H9 (cell line): ENCODE results near the gene TTC9B. TPM values are rescaled to one million over a fixed set of nuclear protein-coding genes. Genes with fewer than 3 reads are reported as not detected.

Source experiments
- DNase-seq: peaks from one replicate; pipeline ENCODE4 v3.0.0-alpha.2; 2017
- H2AFZ ChIP-seq: one replicate; pipeline ENCODE4 v1.6.1; 2013; ENCODE audit warnings: mild to moderate bottlenecking, low read length, control low read depth, moderate library complexity
- H2AK5ac ChIP-seq: 2 replicates; pipeline ENCODE4 v1.6.1; 2013; ENCODE audit warnings: low read length, control low read depth, mixed read lengths; ENCODE audit not compliant: insufficient read length
- H2BK120ac ChIP-seq: one replicate; pipeline ENCODE4 v1.6.1; 2013; ENCODE audit warnings: low read depth, mild to moderate bottlenecking, low read length, control low read depth, inconsistent platforms; ENCODE audit not compliant: poor library complexity, severe bottlenecking
- H2BK12ac ChIP-seq: 2 replicates; pipeline ENCODE4 v1.6.1; 2013; ENCODE audit warnings: low read length, control low read depth, mixed read lengths, low read depth; ENCODE audit not compliant: insufficient read length
- H2BK15ac ChIP-seq: 2 replicates; pipeline ENCODE4 v1.6.1; 2013; ENCODE audit warnings: low read depth, low read length, control low read depth
- H2BK20ac ChIP-seq: one replicate; pipeline ENCODE4 v1.6.1; 2013; ENCODE audit warnings: low read depth, mild to moderate bottlenecking, low read length, control low read depth, inconsistent platforms; ENCODE audit not compliant: poor library complexity, severe bottlenecking
- H2BK5ac ChIP-seq: 2 replicates; pipeline ENCODE4 v1.6.1; 2013; ENCODE audit warnings: low read length, control low read depth, mixed read lengths; ENCODE audit not compliant: insufficient read length
- H3K14ac ChIP-seq: 2 replicates; pipeline ENCODE4 v1.6.1; 2013; ENCODE audit warnings: low read length, control low read depth; ENCODE audit not compliant: insufficient read depth
- H3K18ac ChIP-seq: 2 replicates; pipeline ENCODE4 v1.6.1; 2013; ENCODE audit warnings: low read depth, mild to moderate bottlenecking, mixed read lengths, low read length, control low read depth; ENCODE audit not compliant: insufficient read length
- H3K23ac ChIP-seq: 2 replicates; pipeline ENCODE4 v1.6.1; 2013; ENCODE audit warnings: low read length, control low read depth, mixed read lengths, low read depth; ENCODE audit not compliant: insufficient read length
- H3K23me2 ChIP-seq: 2 replicates; pipeline ENCODE4 v1.6.1; 2013; ENCODE audit warnings: low read depth, mild to moderate bottlenecking, mixed read lengths, low read length, control low read depth; ENCODE audit not compliant: insufficient read length, poor library complexity, severe bottlenecking
- H3K27ac ChIP-seq: 2 replicates; pipeline ENCODE4 v1.5.1; 2013; ENCODE audit warnings: low read length, control low read depth, mixed read lengths, low read depth; ENCODE audit not compliant: insufficient read length
- H3K27me3 ChIP-seq: 2 replicates; pipeline ENCODE4 v1.6.1; 2013; ENCODE audit warnings: low read length, control low read depth, inconsistent platforms; ENCODE audit not compliant: insufficient read depth
- H3K4ac ChIP-seq: 2 replicates; pipeline ENCODE4 v1.6.1; 2013; ENCODE audit warnings: low read depth, mild to moderate bottlenecking, control low read depth, inconsistent platforms, low read length, moderate library complexity
- H3K4me1 ChIP-seq: 2 replicates; pipeline ENCODE4 v1.6.1; 2013; ENCODE audit warnings: low read length, control low read depth, inconsistent platforms; ENCODE audit not compliant: insufficient read depth
- H3K4me2 ChIP-seq: 2 replicates; pipeline ENCODE4 v1.6.1; 2013; ENCODE audit warnings: low read length, control low read depth, mixed read lengths; ENCODE audit not compliant: insufficient read length, insufficient read depth
- H3K56ac ChIP-seq: 2 replicates; pipeline ENCODE4 v1.6.1; 2013; ENCODE audit warnings: low read depth, mild to moderate bottlenecking, mixed read lengths, low read length, control low read depth; ENCODE audit not compliant: insufficient read length
- H3K79me1 ChIP-seq: 2 replicates; pipeline ENCODE4 v1.6.1; 2013; ENCODE audit warnings: low read depth, mild to moderate bottlenecking, moderate library complexity, low read length, control low read depth, inconsistent platforms; ENCODE audit not compliant: insufficient read depth, poor library complexity, severe bottlenecking
- H3K79me2 ChIP-seq: 2 replicates; pipeline ENCODE4 v1.6.1; 2013; ENCODE audit warnings: low read length, control low read depth, inconsistent platforms; ENCODE audit not compliant: insufficient read depth
- H3K9ac ChIP-seq: 2 replicates; pipeline ENCODE4 v1.6.1; 2013; ENCODE audit warnings: low read length, control low read depth, mixed read lengths; ENCODE audit not compliant: insufficient read length; ENCODE audit errors: extremely low read depth
- H3K9me3 ChIP-seq: one replicate; pipeline ENCODE4 v1.6.1; 2013; ENCODE audit warnings: low read depth, low read length, inconsistent platforms; ENCODE audit not compliant: control insufficient read depth
- H3T11ph ChIP-seq: one replicate; pipeline ENCODE4 v1.6.1; 2013; ENCODE audit warnings: mild to moderate bottlenecking, low read length, control low read depth, inconsistent platforms
- H4K20me1 ChIP-seq: one replicate; pipeline ENCODE4 v1.6.1; 2013; ENCODE audit not compliant: control insufficient read depth, insufficient read length, insufficient read depth
- H4K5ac ChIP-seq: 2 replicates; pipeline ENCODE4 v1.6.1; 2013; ENCODE audit warnings: low read depth, mild to moderate bottlenecking, mixed read lengths, low read length, control low read depth; ENCODE audit not compliant: insufficient read length
- H4K8ac ChIP-seq: replicated peaks from 2 replicates; pipeline ENCODE4 v1.6.1; 2013; ENCODE audit warnings: low read length, control low read depth, mixed read lengths, low read depth; ENCODE audit not compliant: insufficient read length
- H4K91ac ChIP-seq: 2 replicates; pipeline ENCODE4 v1.6.1; 2013; ENCODE audit warnings: low read depth, mild to moderate bottlenecking, moderate library complexity, mixed read lengths, low read length, control low read depth; ENCODE audit not compliant: insufficient read length
- H3K27ac Mint-ChIP-seq, 3 experiments: 2 replicates in 2 of 3; 3 replicates in 1 of 3; pipeline ENCODE4 v1.8.0; 2020 to 2021; ENCODE audit warnings: mixed read lengths in 3 of 3, mild to moderate bottlenecking in 1 of 3, moderate library complexity in 1 of 3
- H3K27me3 Mint-ChIP-seq: 2 replicates; pipeline ENCODE4 v1.8.0; 2021; ENCODE audit warnings: low read depth, mild to moderate bottlenecking, moderate library complexity, mixed read lengths
- H3K36me3 Mint-ChIP-seq, 3 experiments: 2 replicates in 2 of 3; 3 replicates in 1 of 3; pipeline ENCODE4 v1.8.0; 2020 to 2021; ENCODE audit warnings: low read depth in 3 of 3, mixed read lengths in 3 of 3; ENCODE audit not compliant: insufficient read depth in 1 of 3
- H3K4me1 Mint-ChIP-seq, 2 experiments: 2 replicates each; pipeline ENCODE4 v1.8.0; 2020; ENCODE audit warnings: mixed read lengths in 2 of 2
- H3K4me3 Mint-ChIP-seq, 2 experiments: 2 replicates in 1 of 2; 3 replicates in 1 of 2; pipeline ENCODE4 v1.8.0; 2020 to 2021; ENCODE audit warnings: mild to moderate bottlenecking in 2 of 2, mixed read lengths in 2 of 2, moderate library complexity in 1 of 2
- H3K9me3 Mint-ChIP-seq, 2 experiments: 2 replicates in 1 of 2; 3 replicates in 1 of 2; pipeline ENCODE4 v1.8.0; 2020; ENCODE audit warnings: mild to moderate bottlenecking in 2 of 2, mixed read lengths in 2 of 2, moderate library complexity in 1 of 2
- WGBS: extraction: QIAGEN DNeasy Blood & Tissue Kit; methylation state at CpG from one replicate; pipeline ENCODE4 v1.1.7; 2013; ENCODE audit warnings: missing lambda C conversion rate, low lambda C conversion rate, mixed read lengths; ENCODE audit not compliant: insufficient read length; ENCODE audit errors: extremely low coverage; 5-methylcytosine and 5-hydroxymethylcytosine counted together
- total RNA-seq: library from RNA; stranded (reverse); gene quantifications from 2 replicates; pipeline ENCODE4 v1.2.1, GENCODE V29; 2021
- TF ChIP-seq, protein P1 (sequence below): fragments of 200-600 bp; sonication (generic); conservative IDR thresholded peaks from 3 replicates; pipeline ENCODE4 v1.8.0; 2021; ENCODE audit warnings: antibody characterized with exemption, mild to moderate bottlenecking

The TTC9B gene
- total RNA-seq, 1 experiment from 2014 or later, result 0.15 TPM

DNA sequence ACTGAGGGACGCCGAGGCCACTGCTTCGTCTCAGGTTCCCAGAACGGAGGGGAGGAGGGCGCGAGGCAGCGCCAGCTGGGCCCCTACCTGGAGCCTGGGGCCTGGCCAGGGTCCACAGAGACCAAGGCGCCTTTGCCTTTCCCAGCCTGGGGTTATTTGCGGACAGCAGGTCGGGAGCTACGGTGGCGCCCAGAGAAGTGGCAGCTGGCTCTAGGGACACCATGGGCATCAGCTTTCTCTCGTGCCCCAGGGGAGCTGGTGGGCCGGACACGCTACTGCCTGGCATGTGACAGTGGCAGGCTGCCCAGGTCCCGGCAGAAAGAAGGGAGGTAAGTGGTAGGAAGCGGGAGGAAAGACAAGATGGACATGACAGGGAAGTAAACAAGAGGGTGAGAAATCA is 47.9 kb upstream of the TTC9B start:
- Histone ChIP-seq H4K5ac (no peak overlapping the region), H3K27me3 (no peaks in the 10 kb centered on the region), H3K23me2 (no peaks in the 10 kb centered on the region), H4K20me1 (peaks cover 2% of the 10 kb centered on the region), H2AK5ac (no peak overlapping the region), H2BK5ac (no peak overlapping the region), H4K8ac (no peak overlapping the region), H3T11ph (no peak overlapping the region), H4K91ac (no peak overlapping the region), H3K27ac (no peak overlapping the region), H3K4me1 (no peaks in the 10 kb centered on the region), H3K56ac (no peak overlapping the region), H3K79me2 (no peaks in the 10 kb centered on the region), H2BK120ac (no peak overlapping the region), H3K9me3 (no peaks in the 10 kb centered on the region), H2BK15ac (no peak overlapping the region), H3K79me1 (no peaks in the 10 kb centered on the region), H3K23ac (no peak overlapping the region), H2AFZ (no peak overlapping the region), H2BK20ac (no peak overlapping the region), H3K9ac (no peak overlapping the region), H3K14ac (no peak overlapping the region), H3K4me2 (no peak overlapping the region), H3K4ac (no peak overlapping the region), H3K18ac (no peak overlapping the region), H2BK12ac (no peak overlapping the region)
- Mint-ChIP-seq H3K9me3 (no peaks in the 10 kb centered on the region), H3K4me3 (no peak overlapping the region), H3K4me1 (peaks cover 33 to 37% of the 10 kb centered on the region in 2 experiments), H3K36me3 (peaks cover 18 to 39% (median 36%) of the 10 kb centered on the region in 3 experiments; a peak in 6 of 7 replicates), H3K27me3 (no peaks in the 10 kb centered on the region; the same call in 1 of the 2 replicates), H3K27ac (peak overlapping the region in 2 of 3 experiments; percentile 12 to 88; a peak in 3 of 7 replicates)
- DNase-seq, result no peak
- TF ChIP-seq, protein P1, sequence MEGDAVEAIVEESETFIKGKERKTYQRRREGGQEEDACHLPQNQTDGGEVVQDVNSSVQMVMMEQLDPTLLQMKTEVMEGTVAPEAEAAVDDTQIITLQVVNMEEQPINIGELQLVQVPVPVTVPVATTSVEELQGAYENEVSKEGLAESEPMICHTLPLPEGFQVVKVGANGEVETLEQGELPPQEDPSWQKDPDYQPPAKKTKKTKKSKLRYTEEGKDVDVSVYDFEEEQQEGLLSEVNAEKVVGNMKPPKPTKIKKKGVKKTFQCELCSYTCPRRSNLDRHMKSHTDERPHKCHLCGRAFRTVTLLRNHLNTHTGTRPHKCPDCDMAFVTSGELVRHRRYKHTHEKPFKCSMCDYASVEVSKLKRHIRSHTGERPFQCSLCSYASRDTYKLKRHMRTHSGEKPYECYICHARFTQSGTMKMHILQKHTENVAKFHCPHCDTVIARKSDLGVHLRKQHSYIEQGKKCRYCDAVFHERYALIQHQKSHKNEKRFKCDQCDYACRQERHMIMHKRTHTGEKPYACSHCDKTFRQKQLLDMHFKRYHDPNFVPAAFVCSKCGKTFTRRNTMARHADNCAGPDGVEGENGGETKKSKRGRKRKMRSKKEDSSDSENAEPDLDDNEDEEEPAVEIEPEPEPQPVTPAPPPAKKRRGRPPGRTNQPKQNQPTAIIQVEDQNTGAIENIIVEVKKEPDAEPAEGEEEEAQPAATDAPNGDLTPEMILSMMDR, result no peak
- WGBS, result no CpG with 5 or more reads among the region's 17 CpGs
